ENCODE results near the gene TEPSIN. TPM values are rescaled to one million over a fixed set of nuclear protein-coding genes. Genes with fewer than 3 reads are reported as not detected.

TEPSIN gene
- total RNA-seq, 1 donor from 2014 or later: 60.0 TPM

- intact Hi-C loops (cut with micrococcal nuclease): loop anchor here (1.0 to 5.0 kb wide), 7 partner anchors 16 to 960 kb away; partner anchors contain the start of genes NDUFAF8 and TEPSIN
These were observed 15.7 kb downstream of the TEPSIN start, which contains the start of gene CEP131 for GRCh38 chr17:81222906-81223761. Gene CEP131, minus strand, starts transcription at chr17:81222965. Its CDS starts 2,909 bp downstream, at chr17:81220056.

GRCh38 chr17:81222620-81222905 lies 16.3 kb downstream of the TEPSIN start:
- intact Hi-C loops (cut with micrococcal nuclease): loop anchor here (2.0 to 5.0 kb wide), 2 partner anchors 120 to 960 kb away; no protein-coding TSS in a partner anchor

GRCh38 chr17:81221842-81222619 lies 16.8 kb downstream of the TEPSIN start:
- intact Hi-C loops (cut with micrococcal nuclease): loop anchor here (2.0 to 5.0 kb wide), 2 partner anchors 120 to 959 kb away; no protein-coding TSS in a partner anchor

GRCh38 chr17:81221371-81221841 lies 17.4 kb downstream of the TEPSIN start:
- intact Hi-C loops (cut with micrococcal nuclease): loop anchor here (5.0 kb wide), 1 partner anchor 119 kb away; no protein-coding TSS in a partner anchor

GRCh38 chr17:81219476-81220180 lies 19.2 kb downstream of the TEPSIN start:
- intact Hi-C loops (cut with micrococcal nuclease): loop anchor here (5.0 kb wide), 1 partner anchor 117 kb away; no protein-coding TSS in a partner anchor

- intact Hi-C loops (cut with micrococcal nuclease): no loop called here
These were observed 19.9 kb downstream of the TEPSIN start for GRCh38 chr17:81218991-81219390.

- intact Hi-C loops (cut with micrococcal nuclease): no loop called here
These were observed 20.4 kb downstream of the TEPSIN start for GRCh38 chr17:81218459-81218858.

- intact Hi-C loops (cut with micrococcal nuclease): no loop called here
These were observed 21.4 kb downstream of the TEPSIN start for GRCh38 chr17:81217491-81217890.

- intact Hi-C loops (cut with micrococcal nuclease): no loop called here
These were observed 24.9 kb downstream of the TEPSIN start for GRCh38 chr17:81213978-81214377.

- intact Hi-C loops (cut with micrococcal nuclease): no loop called here
These were observed 26.5 kb downstream of the TEPSIN start for GRCh38 chr17:81212365-81212764.

GRCh38 chr17:81210868-81211267 lies 28.0 kb downstream of the TEPSIN start:
- intact Hi-C loops (cut with micrococcal nuclease): no loop called here

GRCh38 chr17:81210466-81210865 lies 28.4 kb downstream of the TEPSIN start:
- intact Hi-C loops (cut with micrococcal nuclease): no loop called here

GRCh38 chr17:81209141-81209540 lies 29.7 kb downstream of the TEPSIN start:
- intact Hi-C loops (cut with micrococcal nuclease): no loop called here

GRCh38 chr17:81208651-81209050 lies 30.2 kb downstream of the TEPSIN start:
- intact Hi-C loops (cut with micrococcal nuclease): no loop called here

- intact Hi-C loops (cut with micrococcal nuclease): no loop called here
These were observed 31.0 kb downstream of the TEPSIN start for GRCh38 chr17:81207610-81208581.

GRCh38 chr17:81206657-81207056 lies 32.2 kb downstream of the TEPSIN start:
- intact Hi-C loops (cut with micrococcal nuclease): no loop called here

- intact Hi-C loops (cut with micrococcal nuclease): no loop called here
These were observed 32.7 kb downstream of the TEPSIN start for GRCh38 chr17:81206166-81206565.

GRCh38 chr17:81204578-81204977 lies 34.3 kb downstream of the TEPSIN start:
- intact Hi-C loops (cut with micrococcal nuclease): no loop called here

- intact Hi-C loops (cut with micrococcal nuclease): no loop called here
These were observed 35.7 kb downstream of the TEPSIN start for GRCh38 chr17:81203136-81203535.

GRCh38 chr17:81202318-81202717 lies 36.5 kb downstream of the TEPSIN start:
- intact Hi-C loops (cut with micrococcal nuclease): no loop called here

Data from T-helper 1 cell treated with Interleukin-12 subunit alpha and Interleukin-12 subunit beta and Interleukin-4 antibody, amounts not matched to agents 30 ng/mL and 1 ng/mL, for 36 hours (primary cell).